Endothelial cell of umbilical vein (primary cell): Measurements from ENCODE around the gene PTPN3. TPM values are rescaled to one million over a fixed set of nuclear protein-coding genes. Genes with fewer than 3 reads are reported as not detected.

ENCODE experiments used
- BruUV-seq: library from RNA; stranded (reverse); fragments of 400-500 nt; replicated peaks from 2 replicates; lab custom pipeline; 2021; lab: Mats Ljungman, UMichigan
- CTCF ChIA-PET: fragments of 300-600, 350-600 bp; sonication (Branson Sonifier 250); formaldehyde crosslinking; loops from one replicate; lab custom pipeline; 2021; ENCODE audit warnings: antibody characterized with exemption, inconsistent platforms; lab: Charles Lee
- POLR2A ChIA-PET: fragments of 300-600, 350-600 bp; sonication (Branson Sonifier 250); formaldehyde crosslinking; loops from one replicate; lab custom pipeline; 2021; ENCODE audit warnings: antibody characterized with exemption, inconsistent platforms; lab: Charles Lee
- DNase-seq: peaks from one replicate; pipeline ENCODE4 v3.0.0-alpha.2; 2011; ENCODE audit warnings: low read depth, low spot score
- FAIRE-seq: peaks from 2 replicates; lab custom pipeline; 2011; peaks lifted over from hg19 to GRCh38; lab: Jason Lieb, UNC
- H2AFZ ChIP-seq: 2 replicates; pipeline ENCODE4 v1.6.0; 2012; ENCODE audit warnings: low read depth, low read length, control low read depth, inconsistent platforms
- H3K27ac ChIP-seq: 2 replicates; pipeline ENCODE4 v1.5.1; 2011; ENCODE audit warnings: low read depth, mild to moderate bottlenecking, control low read depth, low read length, moderate library complexity; ENCODE audit not compliant: insufficient read depth
- H3K27me3 ChIP-seq, 2 experiments: 2 replicates each; pipeline versions ENCODE4 v1.6.0 to v1.6.1; 2011; ENCODE audit warnings: low read length in 2 of 2, mixed read lengths in 1 of 2; ENCODE audit not compliant: control insufficient read depth in 2 of 2, insufficient read depth in 2 of 2
- H3K36me3 ChIP-seq, 2 experiments: 2 replicates in 1 of 2; 3 replicates in 1 of 2; pipeline ENCODE4 v1.5.1; 2011; ENCODE audit warnings: low read length in 2 of 2, mild to moderate bottlenecking in 1 of 2, moderate library complexity in 1 of 2; ENCODE audit not compliant: control insufficient read depth in 2 of 2, insufficient read depth in 2 of 2; ENCODE audit errors: extremely low read depth in 1 of 2
- H3K4me1 ChIP-seq: 3 replicates; pipeline ENCODE4 v1.5.1; 2011; ENCODE audit warnings: mild to moderate bottlenecking, low read length; ENCODE audit not compliant: control insufficient read depth, insufficient read depth; ENCODE audit errors: extremely low read depth
- H3K4me2 ChIP-seq: 2 replicates; pipeline ENCODE4 v1.6.1; 2011; ENCODE audit warnings: low read length, control low read depth, mixed read lengths; ENCODE audit not compliant: insufficient read depth
- H3K4me3 ChIP-seq, 3 experiments: fragments of 200-600 bp in 1 of 3; sonication (generic), shearing (Covaris generic) in 1 of 3; replicated peaks in 1 of 3; 2 replicates each; pipeline ENCODE4 v1.5.1; 2011 to 2016; ENCODE audit warnings: control low read depth in 3 of 3, low read length in 3 of 3, mild to moderate bottlenecking in 2 of 3, inconsistent platforms in 1 of 3, low read depth in 1 of 3, moderate library complexity in 1 of 3; ENCODE audit not compliant: insufficient read depth in 1 of 3
- H3K79me2 ChIP-seq: 2 replicates; pipeline ENCODE4 v1.6.0; 2012; ENCODE audit warnings: low read length, inconsistent platforms; ENCODE audit not compliant: control insufficient read depth, insufficient read depth
- H3K9ac ChIP-seq: replicated peaks from 2 replicates; pipeline ENCODE3; 2011; ENCODE audit warnings: low read length, control low read depth; ENCODE audit not compliant: insufficient read depth; ENCODE audit errors: extremely low read depth
- H3K9me1 ChIP-seq: replicated peaks from 3 replicates; pipeline ENCODE4 v1.6.0; 2011; ENCODE audit warnings: mild to moderate bottlenecking, low read length; ENCODE audit not compliant: control insufficient read depth, insufficient read depth; ENCODE audit errors: extremely low read depth
- H3K9me3 ChIP-seq: replicated peaks from 2 replicates; pipeline ENCODE4 v1.5.1; 2012; ENCODE audit warnings: low read length, inconsistent platforms; ENCODE audit not compliant: control insufficient read depth, insufficient read depth
- H4K20me1 ChIP-seq: replicated peaks from 2 replicates; pipeline ENCODE3; 2011; ENCODE audit warnings: mild to moderate bottlenecking, low read length; ENCODE audit not compliant: control insufficient read depth, insufficient read depth; ENCODE audit errors: extremely low read depth
- EZH2 ChIP-seq: IDR thresholded peaks from 2 replicates; pipeline ENCODE4 v1.6.1; 2012; ENCODE audit warnings: borderline replicate concordance, low read depth, mild to moderate bottlenecking, moderate library complexity, low read length, inconsistent platforms; ENCODE audit not compliant: severe bottlenecking
- FOS ChIP-seq: IDR thresholded peaks from 2 replicates; pipeline ENCODE4 v1.6.1; 2011; ENCODE audit warnings: mild to moderate bottlenecking, low read length, moderate library complexity, borderline replicate concordance; ENCODE audit not compliant: insufficient read depth
- GATA2 ChIP-seq: IDR thresholded peaks from 2 replicates; pipeline ENCODE4 v1.7.0; 2011; ENCODE audit warnings: low read depth, mild to moderate bottlenecking, moderate library complexity, mixed read lengths, low read length; ENCODE audit not compliant: insufficient read length, insufficient read depth
- JUN ChIP-seq: IDR thresholded peaks from 2 replicates; pipeline ENCODE4 v1.6.1; 2011; ENCODE audit warnings: borderline replicate concordance, low read depth; ENCODE audit not compliant: insufficient read length, insufficient read depth
- MYC ChIP-seq: IDR thresholded peaks from one replicate; pipeline ENCODE4 v1.6.1; 2011; ENCODE audit warnings: mild to moderate bottlenecking, low read depth, low read length
- POLR2A ChIP-seq: IDR thresholded peaks from 2 replicates; pipeline ENCODE4 v1.6.1; 2012; ENCODE audit warnings: low read depth, mild to moderate bottlenecking, control low read depth, low read length
- POLR2AphosphoS5 ChIP-seq: IDR thresholded peaks from 2 replicates; pipeline ENCODE4 v1.6.1; 2012; ENCODE audit warnings: low read depth, mild to moderate bottlenecking, control low read depth, low read length, moderate library complexity; ENCODE audit not compliant: insufficient read depth
- dilution Hi-C: fragments of 300-500 bp; cut with MboI; formaldehyde crosslinking; loops from one replicate; pipeline ENCODE4 v1.15.0; 2019; ENCODE audit warnings: low sequenced_read_pairs; ENCODE audit not compliant: extremely low pct_ligation_motif_present
- intact Hi-C: fragments of 100-400 bp; cut with micrococcal nuclease; formaldehyde crosslinking; loops from one replicate; pipeline ENCODE4 v1.10.0; 2022
- polyA plus RNA-seq, 4 experiments: library from polyadenylated mRNA; depleted of rRNA in 3 of 4; stranded (reverse) in 3 of 4; unstranded in 1 of 4; fragments of >200 nt; gene quantifications; 2 replicates each; pipeline versions ENCODE4 v1.2.1 to v1.2.3, GENCODE V29; 2011 to 2012; ENCODE audit warnings: missing spikeins in 1 of 4
- total RNA-seq: library from RNA; stranded (reverse); gene quantifications from 2 replicates; pipeline ENCODE4 v1.2.3, GENCODE V29; 2021
- TF ChIP-seq, protein P1 (sequence below): IDR thresholded peaks from 2 replicates; pipeline ENCODE4 v1.6.1; 2011; ENCODE audit not compliant: insufficient read depth, insufficient read length
- TF ChIP-seq, protein P2 (sequence below), 2 donors: IDR thresholded peaks; 1 replicate in 1 of 2; 2 replicates in 1 of 2; pipeline ENCODE4 v1.5.1; 2011; ENCODE audit warnings: low read length in 2 of 2, mild to moderate bottlenecking in 2 of 2, moderate library complexity in 2 of 2, control low read depth in 1 of 2, inconsistent platforms in 1 of 2, low read depth in 1 of 2; ENCODE audit not compliant: insufficient read depth in 1 of 2; ENCODE audit errors: extremely low read depth in 1 of 2

Gene PTPN3
- total and polyA plus RNA-seq, 2 donors (not counting 3 experiments of a cell fraction or from before 2014, with no cell fraction given): 0.01 TPM; not detected in 1

DNA sequence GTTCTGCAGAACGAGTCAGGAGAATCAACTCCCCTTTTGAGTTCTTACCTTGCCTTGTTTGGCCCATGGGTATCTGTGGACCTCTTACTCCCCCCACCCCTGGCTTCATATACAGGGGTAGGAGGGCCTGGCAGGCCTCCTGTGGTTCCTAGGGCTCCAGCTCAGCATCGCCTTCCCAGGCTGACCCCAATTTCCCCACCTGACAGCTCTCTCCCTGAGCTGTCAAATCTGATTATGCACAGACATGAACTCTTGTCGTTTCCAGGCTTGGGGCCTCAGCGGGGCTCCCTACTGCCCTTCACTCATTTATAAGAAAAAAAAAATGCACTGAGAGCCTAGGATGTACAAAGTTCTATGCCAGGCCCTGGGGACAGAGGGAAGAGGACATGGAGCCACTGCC, 67.9 kb downstream of the PTPN3 start:
- H3K36me3 ChIP-seq: no peaks in the 10 kb centered on the region
- TF ChIP-seq, protein P1, sequence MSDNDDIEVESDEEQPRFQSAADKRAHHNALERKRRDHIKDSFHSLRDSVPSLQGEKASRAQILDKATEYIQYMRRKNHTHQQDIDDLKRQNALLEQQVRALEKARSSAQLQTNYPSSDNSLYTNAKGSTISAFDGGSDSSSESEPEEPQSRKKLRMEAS: no peak
- TF ChIP-seq EZH2 (no peak), GATA2 (no peak), FOS (no peak), JUN (no peak), POLR2AphosphoS5 (no peak), MYC (no peak), POLR2A (no peak)
- TF ChIP-seq, protein P2, sequence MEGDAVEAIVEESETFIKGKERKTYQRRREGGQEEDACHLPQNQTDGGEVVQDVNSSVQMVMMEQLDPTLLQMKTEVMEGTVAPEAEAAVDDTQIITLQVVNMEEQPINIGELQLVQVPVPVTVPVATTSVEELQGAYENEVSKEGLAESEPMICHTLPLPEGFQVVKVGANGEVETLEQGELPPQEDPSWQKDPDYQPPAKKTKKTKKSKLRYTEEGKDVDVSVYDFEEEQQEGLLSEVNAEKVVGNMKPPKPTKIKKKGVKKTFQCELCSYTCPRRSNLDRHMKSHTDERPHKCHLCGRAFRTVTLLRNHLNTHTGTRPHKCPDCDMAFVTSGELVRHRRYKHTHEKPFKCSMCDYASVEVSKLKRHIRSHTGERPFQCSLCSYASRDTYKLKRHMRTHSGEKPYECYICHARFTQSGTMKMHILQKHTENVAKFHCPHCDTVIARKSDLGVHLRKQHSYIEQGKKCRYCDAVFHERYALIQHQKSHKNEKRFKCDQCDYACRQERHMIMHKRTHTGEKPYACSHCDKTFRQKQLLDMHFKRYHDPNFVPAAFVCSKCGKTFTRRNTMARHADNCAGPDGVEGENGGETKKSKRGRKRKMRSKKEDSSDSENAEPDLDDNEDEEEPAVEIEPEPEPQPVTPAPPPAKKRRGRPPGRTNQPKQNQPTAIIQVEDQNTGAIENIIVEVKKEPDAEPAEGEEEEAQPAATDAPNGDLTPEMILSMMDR (IDR thresholded peaks at IDR 0.05; ENCODE audit: extremely low read depth in 1 of 2, insufficient read depth in 1 of 2, low read depth in 1 of 2, low read length in 2 of 2): no peak
- no peak overlapping the region for H3K27ac ChIP-seq
- FAIRE-seq: no peak
- no peaks in the 10 kb centered on the region for H3K4me1 ChIP-seq
- POLR2A ChIA-PET: no interaction called here
- no peak overlapping the region for H3K4me3 ChIP-seq
- H3K9ac ChIP-seq: no peak overlapping the region
- dilution Hi-C loops (no loop called here), intact Hi-C loops (no loop called here)
- no peaks in the 10 kb centered on the region for H4K20me1 ChIP-seq
- CTCF ChIA-PET: no interaction called here
- no peak for DNase-seq
- no TSS peak for BruUV-seq
- no peak overlapping the region for H3K4me2 ChIP-seq
- H3K79me2 ChIP-seq: no peaks in the 10 kb centered on the region
- no peaks in the 10 kb centered on the region for H3K9me1 ChIP-seq
- no peaks in the 10 kb centered on the region for H3K9me3 ChIP-seq
- H2AFZ ChIP-seq: no peak overlapping the region
- H3K27me3 ChIP-seq: peaks cover 2% of the 10 kb centered on the region in 2 experiments
